Inflammatory macrophage treated with lipopolysaccharide for 4 hours (primary cell): Measurements from ENCODE around the gene SOX12.

Experiments
- DNase-seq: peaks from one replicate; pipeline ENCODE4 v3.0.0-alpha.2; 2020

The SOX12 gene

GRCh38 chr20:301886-302848 is 23.2 kb upstream of the SOX12 start:
- no peak for DNase-seq

GRCh38 chr20:305745-306144 is 19.6 kb upstream of the SOX12 start:
- DNase-seq = no peak

GRCh38 chr20:308427-309038 is 16.8 kb upstream of the SOX12 start:
- no peak for DNase-seq

GRCh38 chr20:309306-309840 is 16.0 kb upstream of the SOX12 start:
- no peak for DNase-seq

- DNase-seq = peak; percentile 88
Observed at GRCh38 chr20:309841-310644, 15.3 kb upstream of the SOX12 start.

GRCh38 chr20:310645-311044 is 14.7 kb upstream of the SOX12 start:
- no peak for DNase-seq

GRCh38 chr20:311609-312008 is 13.7 kb upstream of the SOX12 start:
- no peak for DNase-seq

- DNase-seq = peak; percentile 24
Observed at GRCh38 chr20:312067-312466, 13.3 kb upstream of the SOX12 start.

- DNase-seq = no peak
Observed at GRCh38 chr20:312866-313265, 12.5 kb upstream of the SOX12 start.

GRCh38 chr20:313402-313801 is 11.9 kb upstream of the SOX12 start:
- DNase-seq = no peak

GRCh38 chr20:313948-314347 is 11.4 kb upstream of the SOX12 start:
- DNase-seq = peak; percentile 43

GRCh38 chr20:316316-317068 is 8.9 kb upstream of the SOX12 start:
- DNase-seq = no peak

- DNase-seq = peak; percentile 85
Observed at GRCh38 chr20:324177-325044, 941 bp upstream of the SOX12 start.

- peak; percentile 32 for DNase-seq
Observed at GRCh38 chr20:325889-326644, 715 bp downstream of the SOX12 start.

GRCh38 chr20:326645-327185 is 1.4 kb downstream of the SOX12 start:
- DNase-seq = no peak

GRCh38 chr20:327186-328026 is 2.1 kb downstream of the SOX12 start:
- DNase-seq = no peak

- no peak for DNase-seq
Observed at GRCh38 chr20:328027-328974, 2.9 kb downstream of the SOX12 start.
